HG02759 (cell line): ENCODE measurements around the gene FBXW10B.
"Not testable (repeated sequence)": the region's sequence is repeated elsewhere in the genome, so short reads cannot be mapped to it uniquely, and the experiment has no call there.

Experiments used
- ATAC-seq: cut with Tn5 transposase; IDR thresholded peaks from one replicate; pipeline ENCODE4 v1.9.1; 2021; ENCODE audit warnings: mild to moderate bottlenecking, moderate library complexity; ENCODE audit not compliant: unreplicated experiment

Gene FBXW10B, protein sequence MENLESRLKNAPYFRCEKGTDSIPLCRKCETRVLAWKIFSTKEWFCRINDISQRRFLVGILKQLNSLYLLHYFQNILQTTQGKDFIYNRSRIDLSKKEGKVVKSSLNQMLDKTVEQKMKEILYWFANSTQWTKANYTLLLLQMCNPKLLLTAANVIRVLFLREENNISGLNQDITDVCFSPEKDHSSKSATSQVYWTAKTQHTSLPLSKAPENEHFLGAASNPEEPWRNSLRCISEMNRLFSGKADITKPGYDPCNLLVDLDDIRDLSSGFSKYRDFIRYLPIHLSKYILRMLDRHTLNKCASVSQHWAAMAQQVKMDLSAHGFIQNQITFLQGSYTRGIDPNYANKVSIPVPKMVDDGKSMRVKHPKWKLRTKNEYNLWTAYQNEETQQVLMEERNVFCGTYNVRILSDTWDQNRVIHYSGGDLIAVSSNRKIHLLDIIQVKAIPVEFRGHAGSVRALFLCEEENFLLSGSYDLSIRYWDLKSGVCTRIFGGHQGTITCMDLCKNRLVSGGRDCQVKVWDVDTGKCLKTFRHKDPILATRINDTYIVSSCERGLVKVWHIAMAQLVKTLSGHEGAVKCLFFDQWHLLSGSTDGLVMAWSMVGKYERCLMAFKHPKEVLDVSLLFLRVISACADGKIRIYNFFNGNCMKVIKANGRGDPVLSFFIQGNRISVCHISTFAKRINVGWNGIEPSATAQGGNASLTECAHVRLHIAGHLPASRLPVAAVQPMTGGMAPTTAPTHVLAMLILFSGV

DNA sequence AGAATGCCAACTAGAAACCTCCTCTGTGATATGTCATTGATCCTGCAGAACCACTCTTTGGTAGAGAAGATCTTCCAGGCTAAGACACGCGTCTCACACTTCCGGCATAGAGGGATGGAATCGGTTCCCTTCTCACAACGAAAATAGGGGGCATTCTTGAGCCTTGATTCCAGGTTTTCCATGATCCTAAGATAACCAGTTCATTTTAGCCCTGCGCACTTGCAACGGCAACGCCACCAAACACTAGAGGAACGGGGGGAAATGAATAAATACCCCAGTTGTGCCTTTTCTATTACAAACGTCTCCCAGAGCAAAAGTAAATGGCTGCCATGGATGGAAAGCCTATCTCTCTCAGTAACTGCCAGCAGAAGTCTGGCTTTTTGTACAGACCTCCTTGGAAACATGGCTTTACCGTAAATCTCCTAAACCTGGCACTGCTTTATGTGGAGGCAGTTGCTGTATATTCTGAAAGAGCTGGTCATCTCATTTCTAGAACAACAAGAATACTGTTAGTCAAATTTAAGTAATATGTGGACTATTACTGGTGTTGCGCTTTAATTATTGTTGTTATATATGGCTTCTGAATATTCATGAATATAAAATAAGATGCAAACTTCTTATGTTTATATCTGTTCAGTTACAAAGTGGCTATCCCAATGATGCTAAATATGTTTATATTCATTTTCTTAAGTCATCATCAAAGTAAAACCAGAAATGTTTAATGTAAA lies at the start of gene FBXW10B:
Gene FBXW10B (minus strand): TSS at position 374 of the 728 bp plus-strand sequence. CDS start 192 bp downstream, at position 182.
- not testable (repeated sequence) for ATAC-seq

GRCh38 chr17:15663691-15664090 lies 44.2 kb upstream of the FBXW10B start:
- no peak for ATAC-seq

DNA sequence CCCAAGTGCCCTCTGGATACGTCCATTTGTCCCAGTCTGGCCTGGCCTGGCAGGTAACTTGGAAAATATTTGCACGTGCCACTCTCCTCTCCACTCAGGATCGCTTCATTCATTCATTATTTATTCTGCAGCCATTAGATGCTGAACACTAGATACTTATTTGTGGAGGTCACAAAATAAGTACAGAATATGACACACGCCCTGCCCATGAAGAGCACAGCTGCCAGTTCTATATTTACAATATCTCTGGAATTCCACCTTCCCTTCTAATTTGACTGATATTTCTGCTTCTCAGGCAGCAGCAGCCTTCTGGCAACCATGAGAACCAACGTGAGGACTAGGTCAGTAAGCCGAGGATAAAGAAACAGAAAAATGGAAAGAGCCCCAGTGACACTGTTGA lies 43.7 kb upstream of the FBXW10B start:
- ATAC-seq = no peak

- ATAC-seq = no peak
Observed at GRCh38 chr17:15662681-15663080, 43.2 kb upstream of the FBXW10B start.

GRCh38 chr17:15660077-15660476 lies 40.6 kb upstream of the FBXW10B start:
- no peak for ATAC-seq

DNA sequence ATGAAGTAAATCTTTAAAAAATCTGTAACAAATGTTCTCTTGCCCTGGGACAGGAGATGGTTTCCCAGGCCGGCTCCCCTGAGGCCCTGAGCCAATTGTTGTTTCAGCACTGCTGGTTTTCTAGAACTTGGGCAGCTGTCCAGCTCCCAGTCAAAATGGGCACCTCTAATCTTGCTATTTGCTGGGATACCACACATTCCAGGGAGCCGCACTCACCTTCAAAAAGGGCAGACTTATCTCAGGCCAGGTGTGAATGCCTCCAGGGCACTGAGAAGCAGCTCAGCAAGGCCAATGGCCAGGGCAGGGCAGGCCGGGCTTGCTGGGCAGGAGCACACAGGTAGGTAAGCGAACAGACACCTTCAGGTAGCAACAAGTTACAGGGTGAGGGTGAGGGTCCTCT lies 40.2 kb upstream of the FBXW10B start:
- no peak for ATAC-seq

GRCh38 chr17:15659236-15659635 lies 39.7 kb upstream of the FBXW10B start:
- ATAC-seq = no peak

GRCh38 chr17:15658296-15658695 lies 38.8 kb upstream of the FBXW10B start:
- no peak for ATAC-seq

DNA sequence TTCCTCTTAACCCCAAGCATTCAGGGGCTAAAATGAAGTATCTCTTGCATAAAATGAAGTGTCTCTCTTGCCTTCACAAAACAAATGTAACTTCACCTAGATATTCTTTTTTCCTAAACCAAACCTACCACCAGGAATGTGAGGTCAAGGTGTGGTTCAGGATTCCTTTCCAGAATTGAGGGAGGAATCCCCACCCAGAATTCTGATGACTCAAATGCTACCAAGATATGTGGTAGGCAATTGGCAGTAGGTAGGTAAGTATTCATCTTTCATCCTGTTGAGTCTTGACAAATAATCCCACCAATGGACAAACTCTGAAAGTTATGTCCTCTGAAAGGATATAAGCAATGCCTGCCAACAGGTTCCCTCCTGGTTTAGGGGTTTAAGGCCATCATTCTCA lies 38.4 kb upstream of the FBXW10B start:
- ATAC-seq = no peak

DNA sequence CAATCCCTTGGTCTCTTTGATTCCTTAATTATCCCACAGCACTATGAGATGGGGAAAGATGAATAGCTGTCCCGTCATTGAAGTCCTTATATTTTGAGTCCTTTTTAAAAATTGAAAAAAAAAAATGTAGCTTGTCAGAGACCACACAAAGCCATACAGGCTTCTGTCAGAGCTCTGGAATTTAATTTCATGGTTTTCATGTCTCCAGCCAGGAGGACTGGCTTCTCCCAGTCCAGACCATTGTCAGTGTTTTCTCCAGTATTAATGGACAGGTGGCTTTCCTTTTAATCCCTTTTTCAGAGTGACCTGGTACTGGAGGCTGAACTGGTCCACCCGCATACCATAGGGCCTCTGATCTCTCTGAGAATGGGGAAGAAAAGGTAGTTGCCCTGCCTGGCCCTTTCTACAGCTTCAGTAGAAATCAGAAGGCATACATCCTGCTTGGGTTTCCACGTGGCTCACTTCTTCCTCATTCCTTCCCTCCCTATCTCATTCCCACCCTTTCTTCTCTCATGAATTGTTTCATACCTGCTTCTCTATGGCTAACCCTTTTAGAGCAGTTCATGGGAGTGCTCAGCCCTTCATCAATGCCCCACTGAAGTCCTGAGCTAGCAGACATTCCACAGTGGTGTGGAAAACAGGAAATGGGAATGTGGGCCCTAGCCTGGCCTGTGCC lies 35.5 kb upstream of the FBXW10B start:
- no peak for ATAC-seq

GRCh38 chr17:15654401-15654800 lies 34.9 kb upstream of the FBXW10B start:
- ATAC-seq = not testable (repeated sequence)

GRCh38 chr17:15652960-15653359 lies 33.5 kb upstream of the FBXW10B start:
- ATAC-seq = no peak

- ATAC-seq = peak; percentile 93
Observed at GRCh38 chr17:15651583-15652110, 32.1 kb upstream of the FBXW10B start.

DNA sequence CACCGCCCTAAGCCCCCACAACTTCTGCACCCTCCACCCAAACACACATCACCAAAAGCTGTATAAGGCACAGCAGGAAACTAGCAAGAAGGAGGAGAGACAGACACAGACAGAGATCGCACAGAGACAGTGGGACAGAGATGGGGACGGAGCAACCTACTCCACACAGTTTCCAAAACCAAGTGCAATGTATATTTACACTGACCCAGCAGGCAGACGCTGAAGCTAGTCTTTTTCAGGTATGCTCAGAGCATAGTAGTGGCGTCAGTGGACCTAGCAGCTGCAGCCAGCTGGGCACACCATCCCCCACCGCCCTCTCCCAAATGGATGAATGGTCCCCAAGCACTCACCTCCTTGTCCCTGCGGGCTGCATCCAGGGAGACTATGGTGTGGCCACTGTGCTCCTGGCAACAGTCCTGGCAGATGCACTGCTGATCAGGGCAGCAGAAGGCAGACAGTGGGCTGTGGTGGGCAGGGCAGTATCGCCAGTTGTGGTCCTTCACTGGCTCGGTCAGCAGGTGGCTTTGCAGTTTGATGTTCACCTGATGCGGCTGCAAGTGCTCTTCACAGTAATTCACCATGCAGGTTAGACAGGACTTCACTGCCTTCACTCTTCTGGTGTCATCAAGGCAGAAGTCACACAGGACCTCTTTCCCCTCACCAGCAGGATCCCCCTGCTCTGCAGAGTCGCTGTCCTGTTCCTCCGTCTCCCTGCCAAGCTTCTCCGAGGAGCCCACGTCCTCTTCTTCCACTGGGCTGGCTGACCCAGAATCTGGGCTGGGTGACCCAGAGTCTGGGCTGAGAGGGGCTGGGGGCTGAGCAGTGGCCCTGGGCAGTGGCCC lies 31.5 kb upstream of the FBXW10B start:
- ATAC-seq = no peak

DNA sequence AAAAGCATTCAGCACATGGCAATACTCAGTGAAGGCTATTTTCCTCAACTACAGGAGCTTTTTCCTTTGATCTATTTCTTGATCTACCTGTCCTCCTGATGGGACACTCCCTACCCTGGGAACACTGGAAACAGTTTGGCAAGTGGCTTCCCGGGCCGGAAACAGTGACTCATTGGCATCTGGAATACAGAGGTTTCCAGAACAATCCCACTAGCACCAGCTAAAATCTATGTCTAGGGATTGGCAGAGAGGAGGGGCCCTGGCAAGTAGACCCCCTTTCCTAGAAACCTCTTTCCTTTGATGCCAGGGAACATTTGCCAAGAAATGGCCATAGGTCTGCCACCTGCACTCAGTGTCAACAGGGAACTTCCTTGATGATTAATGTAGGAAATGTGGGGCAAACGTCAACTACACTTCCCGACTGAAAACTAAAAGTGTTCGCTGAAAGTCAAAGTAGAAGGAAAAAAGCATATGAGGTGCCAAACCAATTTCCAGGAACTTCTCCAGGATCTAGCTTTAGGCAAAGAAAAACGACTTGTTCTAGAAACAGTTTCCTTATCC lies 30.4 kb upstream of the FBXW10B start:
- no peak for ATAC-seq

DNA sequence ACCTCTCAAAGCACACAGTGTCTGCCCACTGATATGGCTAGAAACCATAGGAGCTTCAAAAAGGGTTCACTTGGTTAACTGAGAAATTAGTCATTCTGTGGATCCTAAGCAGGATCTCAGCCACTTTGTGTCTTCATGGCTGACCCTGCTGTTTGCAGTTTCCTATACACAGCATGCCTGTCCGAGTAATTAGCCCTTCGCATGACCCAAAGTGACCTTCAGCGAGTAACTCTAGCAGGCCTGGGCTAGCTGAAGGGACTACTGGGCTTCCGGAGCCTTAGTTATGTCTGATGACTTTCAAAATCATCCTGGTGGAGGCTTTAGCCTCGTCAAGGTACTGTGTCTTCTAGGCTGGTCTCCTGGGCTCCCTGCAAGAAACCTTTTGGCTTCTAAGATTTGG lies 28.9 kb upstream of the FBXW10B start:
- no peak for ATAC-seq

DNA sequence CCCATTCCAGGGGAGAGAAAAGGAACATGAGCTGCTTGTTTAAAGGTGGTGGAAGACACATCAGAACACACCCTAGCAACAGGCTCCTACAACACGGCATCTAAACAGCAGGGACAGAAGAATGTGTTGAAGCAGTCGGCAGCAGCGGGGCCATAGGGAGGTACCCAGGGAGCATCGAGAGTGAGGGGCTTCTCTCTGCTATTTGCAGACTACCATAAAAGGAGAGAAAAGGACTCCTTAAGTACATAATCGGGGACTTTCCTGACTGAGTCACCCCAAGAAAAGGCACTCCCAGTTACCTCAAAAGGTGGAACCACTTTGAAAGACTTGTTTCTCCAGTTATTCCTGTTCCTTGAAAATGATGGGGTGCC lies 26.4 kb upstream of the FBXW10B start:
- ATAC-seq = peak; percentile 31

- peak; percentile 55 for ATAC-seq
Observed at GRCh38 chr17:15645099-15645941, 25.8 kb upstream of the FBXW10B start.
